Retinal pigment epithelial cell (primary cell): ENCODE measurements around the gene GOLGA6L24.
"Not testable (repeated sequence)": the region's sequence is repeated elsewhere in the genome, so short reads cannot be mapped to it uniquely, and the experiment has no call there.

Experiments used
- DNase-seq: peaks from one replicate; pipeline ENCODE4 v3.0.0-alpha.2; 2010; ENCODE audit warnings: low read depth
- H3K4me3 ChIP-seq: 2 replicates; pipeline ENCODE4 v1.5.1; 2011; ENCODE audit warnings: mild to moderate bottlenecking, low read length, control low read depth, moderate library complexity

Gene GOLGA6L24

GRCh38 chr15:28357984-28358383 is at the start of gene GOLGA6L24:
GOLGA6L24 (minus strand) TSS chr15:28358084; CDS start chr15:28358023, 61 bp downstream.
- not testable (repeated sequence) for DNase-seq, H3K4me3 ChIP-seq

GRCh38 chr15:28402774-28403435 is 45.0 kb upstream of the GOLGA6L24 start:
- not testable (repeated sequence) for DNase-seq, H3K4me3 ChIP-seq

- DNase-seq, H3K4me3 ChIP-seq: not testable (repeated sequence)
These were observed 38.1 kb upstream of the GOLGA6L24 start for GRCh38 chr15:28396022-28396421.

- H3K4me3 ChIP-seq, DNase-seq: not testable (repeated sequence)
These were observed 22.2 kb upstream of the GOLGA6L24 start for GRCh38 chr15:28380053-28380452.

- not testable (repeated sequence) for H3K4me3 ChIP-seq, DNase-seq
These were observed 20.5 kb upstream of the GOLGA6L24 start, which contains the start of gene GOLGA8F for GRCh38 chr15:28378364-28378763. GOLGA8F (plus strand) TSS chr15:28378664; CDS start chr15:28378762, 98 bp downstream.

GRCh38 chr15:28365502-28365901 is 7.6 kb upstream of the GOLGA6L24 start:
- H3K4me3 ChIP-seq, DNase-seq: not testable (repeated sequence)

GRCh38 chr15:28322129-28322588 is 35.7 kb downstream of the GOLGA6L24 start, which contains the start of gene HERC2:
HERC2 (minus strand) TSS chr15:28322179; CDS start chr15:28321433, 746 bp downstream.
- H3K4me3 ChIP-seq: peak within 1 kb of the TSS; percentile 45
- DNase-seq: not testable (repeated sequence)

GRCh38 chr15:28321358-28322078 is 36.4 kb downstream of the GOLGA6L24 start:
- H3K4me3 ChIP-seq: peak overlapping the region; percentile 45
- not testable (repeated sequence) for DNase-seq

- not testable (repeated sequence) for H3K4me3 ChIP-seq, DNase-seq
These were observed 38.2 kb downstream of the GOLGA6L24 start for GRCh38 chr15:28319725-28320124.

GRCh38 chr15:28318828-28319227 is 39.1 kb downstream of the GOLGA6L24 start:
- DNase-seq, H3K4me3 ChIP-seq: not testable (repeated sequence)

GRCh38 chr15:28318122-28318521 is 39.8 kb downstream of the GOLGA6L24 start:
- DNase-seq, H3K4me3 ChIP-seq: not testable (repeated sequence)

- DNase-seq, H3K4me3 ChIP-seq: not testable (repeated sequence)
These were observed 40.9 kb downstream of the GOLGA6L24 start for GRCh38 chr15:28316958-28317357.

GRCh38 chr15:28310454-28310853 is 47.4 kb downstream of the GOLGA6L24 start:
- H3K4me3 ChIP-seq, DNase-seq: not testable (repeated sequence)

GRCh38 chr15:28308718-28309117 is 49.2 kb downstream of the GOLGA6L24 start:
- H3K4me3 ChIP-seq, DNase-seq: not testable (repeated sequence)
